HCT116 (cell line): ENCODE measurements around the gene CRYBG2. TPM values are rescaled to one million over a fixed set of nuclear protein-coding genes. Genes with fewer than 3 reads are reported as not detected.

Experiments used
- ATAC-seq: fragments of 200-7000 bp; cut with Tn5 transposase; 2 replicates; pipeline ENCODE4 v1.9.1; 2020; ENCODE audit warnings: mild to moderate bottlenecking, moderate library complexity
- BruUV-seq: library from RNA; stranded (reverse); fragments of 400-500 nt; replicated peaks from 2 replicates; lab custom pipeline; 2021; lab: Mats Ljungman, UMichigan
- CTCF ChIA-PET: fragments of 300-600 bp; sonication (Branson Sonifier 250); formaldehyde crosslinking; loops from one replicate; lab custom pipeline; 2021; ENCODE audit warnings: antibody characterized with exemption; lab: Charles Lee
- POLR2A ChIA-PET: fragments of 300-600, 350-600 bp; sonication (Branson Sonifier 250); formaldehyde crosslinking; loops from one replicate; lab custom pipeline; 2021; ENCODE audit warnings: antibody characterized with exemption; lab: Charles Lee
- RAD21 ChIA-PET, 2 experiments: fragments of 300-600 bp; sonication (Branson Sonifier 250); formaldehyde crosslinking; loops; one replicate each; lab custom pipeline; 2023; ENCODE audit warnings: low total read pairs in 2 of 2; ENCODE audit not compliant: uncharacterized antibody in 2 of 2, unreplicated experiment in 2 of 2, low non-redundant PET in 1 of 2; lab: Charles Lee
- DNase-seq: peaks from one replicate; pipeline ENCODE4 v3.0.0-alpha.2; 2010; ENCODE audit warnings: low read depth, low spot score
- H2AFZ ChIP-seq: fragments of 200-600 bp; shearing (Covaris generic), sonication (generic); 2 replicates; pipeline ENCODE4 v1.6.1; 2017; ENCODE audit warnings: low read depth, mixed run types, mixed read lengths, antibody characterized with exemption, low read length; ENCODE audit not compliant: poor library complexity, severe bottlenecking
- H3K27ac ChIP-seq: 2 replicates; pipeline ENCODE4 v1.5.1; 2012; ENCODE audit warnings: low read depth, low read length
- H3K27me3 ChIP-seq: fragments of 200-600 bp; sonication (generic); 2 replicates; pipeline ENCODE4 v1.6.1; 2016; ENCODE audit warnings: mixed run types, low read length, mixed read lengths; ENCODE audit not compliant: insufficient read depth
- H3K36me3 ChIP-seq, 2 experiments: fragments of 200-500 bp in 1 of 2; fragments of 200-600 bp in 1 of 2; sonication (Bioruptor generic) in 1 of 2; sonication (generic) in 1 of 2; 2 replicates each; pipeline versions ENCODE4 v1.5.1 to v1.6.1; 2014 to 2016; ENCODE audit warnings: low read length in 2 of 2, inconsistent platforms in 1 of 2, mixed read lengths in 1 of 2, mixed run types in 1 of 2; ENCODE audit not compliant: insufficient read depth in 2 of 2, control insufficient read depth in 1 of 2
- H3K4me1 ChIP-seq, 2 experiments: fragments of 200-600 bp in 1 of 2; sonication (generic) in 1 of 2; 2 replicates each; pipeline versions ENCODE4 v1.5.1 to v1.6.1; 2012 to 2017; ENCODE audit warnings: low read length in 2 of 2, inconsistent platforms in 1 of 2, mild to moderate bottlenecking in 1 of 2, mixed read lengths in 1 of 2, mixed run types in 1 of 2, moderate library complexity in 1 of 2; ENCODE audit not compliant: insufficient read depth in 2 of 2, control insufficient read depth in 1 of 2
- H3K4me2 ChIP-seq: fragments of 200-600 bp; sonication (generic); 2 replicates; pipeline ENCODE4 v1.6.1; 2017; ENCODE audit warnings: mixed run types, low read length, mixed read lengths
- H3K4me3 ChIP-seq, 2 experiments: fragments of 200-600 bp in 1 of 2; sonication (generic) in 1 of 2; replicated peaks in 1 of 2; 2 replicates each; pipeline ENCODE4 v1.5.1; 2011 to 2016; ENCODE audit warnings: low read length in 2 of 2, control low read depth in 1 of 2, low read depth in 1 of 2, mild to moderate bottlenecking in 1 of 2, mixed read lengths in 1 of 2, mixed run types in 1 of 2
- H3K79me2 ChIP-seq: fragments of 200-600 bp; sonication (generic); 2 replicates; pipeline ENCODE4 v1.6.1; 2017; ENCODE audit warnings: mild to moderate bottlenecking, mixed run types, low read length, moderate library complexity, mixed read lengths; ENCODE audit not compliant: insufficient read depth
- H3K9ac ChIP-seq: fragments of 200-600 bp; sonication (generic); 2 replicates; pipeline ENCODE4 v1.6.1; 2016; ENCODE audit warnings: low read length, mixed read lengths
- H3K9me2 ChIP-seq: fragments of 200-600 bp; sonication (generic), shearing (Covaris generic); 2 replicates; pipeline ENCODE4 v1.6.1; 2017; ENCODE audit warnings: mixed run types, mild to moderate bottlenecking, moderate library complexity; ENCODE audit not compliant: insufficient read depth
- H3K9me3 ChIP-seq, 2 experiments: fragments of 200-500 bp in 1 of 2; fragments of 200-600 bp in 1 of 2; sonication (Bioruptor generic) in 1 of 2; sonication (generic) in 1 of 2; 2 replicates each; pipeline ENCODE4 v1.6.1; 2014 to 2017; ENCODE audit warnings: low read length in 2 of 2, mixed read lengths in 2 of 2, inconsistent platforms in 1 of 2, low read depth in 1 of 2, mild to moderate bottlenecking in 1 of 2, mixed run types in 1 of 2, moderate library complexity in 1 of 2; ENCODE audit not compliant: control insufficient read depth in 1 of 2, insufficient read depth in 1 of 2
- H4K20me1 ChIP-seq: fragments of 200-600 bp; sonication (generic), shearing (Covaris generic); 2 replicates; pipeline ENCODE4 v1.6.1; 2017; ENCODE audit warnings: mixed run types, mild to moderate bottlenecking, moderate library complexity; ENCODE audit not compliant: insufficient read depth
- CBX3 ChIP-seq: IDR thresholded peaks from 2 replicates; pipeline ENCODE4 v1.6.1; 2012; ENCODE audit warnings: low read depth
- JUND ChIP-seq: IDR thresholded peaks from 2 replicates; pipeline ENCODE4 v1.6.1; 2012
- POLR2AphosphoS5 ChIP-seq: IDR thresholded peaks from 2 replicates; pipeline ENCODE4 v1.6.1; 2011; ENCODE audit warnings: mild to moderate bottlenecking, low read depth, low read length, moderate library complexity
- TCF7L2 ChIP-seq: IDR thresholded peaks from 2 replicates; pipeline ENCODE4 v1.7.0; 2011; ENCODE audit warnings: borderline replicate concordance, inconsistent platforms; ENCODE audit not compliant: insufficient read depth, insufficient read length; ENCODE audit errors: extremely low read depth
- ZNF274 ChIP-seq: fragments of 200-500 bp; sonication (Bioruptor generic); IDR thresholded peaks from 2 replicates; pipeline ENCODE4 v1.6.1; 2014; ENCODE audit warnings: mild to moderate bottlenecking, low read depth, low read length, inconsistent platforms
- intact Hi-C: fragments of 100-400 bp; cut with micrococcal nuclease; formaldehyde crosslinking; loops from 2 replicates; pipeline ENCODE4 v1.10.0; 2022
- total RNA-seq: library from RNA; stranded (reverse); gene quantifications from one replicate; pipeline ENCODE4 v1.2.1, GENCODE V29; 2021; ENCODE audit not compliant: unreplicated experiment
- TF ChIP-seq, protein P1 (sequence below): IDR thresholded peaks from 2 replicates; pipeline ENCODE4 v1.6.1; 2011; ENCODE audit warnings: mild to moderate bottlenecking, low read length, moderate library complexity; ENCODE audit not compliant: insufficient replicate concordance; ENCODE audit errors: extremely low read depth

The CRYBG2 gene
- total RNA-seq, 1 experiment from 2014 or later: 10.5 TPM

GRCh38 chr1:26364956-26365355, 11.0 kb upstream of the CRYBG2 start:
- no peak overlapping the region for H3K4me2 ChIP-seq
- ChIA-PET POLR2A (no interaction called here), CTCF (interaction anchor here (0.8 to 3.7 kb wide), 7 partner anchors 10 to 220 kb away, joined by 3 to 19 read pairs (median 8); partner anchors contain the start of gene CRYBG2), RAD21 (interaction anchor here in 1 of 2 experiments (1.4 kb wide), 1 partner anchor 80 kb away, joined by 3 read pairs; no protein-coding TSS in a partner anchor)
- intact Hi-C loops: no loop called here
- no peak overlapping the region for H3K9ac ChIP-seq
- no peaks in the 10 kb centered on the region for H3K9me3 ChIP-seq
- no peak overlapping the region for H3K27ac ChIP-seq
- H2AFZ ChIP-seq: no peak overlapping the region
- ATAC-seq (no peak), DNase-seq (no peak)
- H3K36me3 ChIP-seq: no peaks in the 10 kb centered on the region
- no peak overlapping the region for H3K4me3 ChIP-seq
- BruUV-seq: no TSS peak
- TF ChIP-seq JUND (no peak), ZNF274 (no peak), POLR2AphosphoS5 (no peak), TCF7L2 (no peak), CBX3 (no peak)
- TF ChIP-seq, protein P1, sequence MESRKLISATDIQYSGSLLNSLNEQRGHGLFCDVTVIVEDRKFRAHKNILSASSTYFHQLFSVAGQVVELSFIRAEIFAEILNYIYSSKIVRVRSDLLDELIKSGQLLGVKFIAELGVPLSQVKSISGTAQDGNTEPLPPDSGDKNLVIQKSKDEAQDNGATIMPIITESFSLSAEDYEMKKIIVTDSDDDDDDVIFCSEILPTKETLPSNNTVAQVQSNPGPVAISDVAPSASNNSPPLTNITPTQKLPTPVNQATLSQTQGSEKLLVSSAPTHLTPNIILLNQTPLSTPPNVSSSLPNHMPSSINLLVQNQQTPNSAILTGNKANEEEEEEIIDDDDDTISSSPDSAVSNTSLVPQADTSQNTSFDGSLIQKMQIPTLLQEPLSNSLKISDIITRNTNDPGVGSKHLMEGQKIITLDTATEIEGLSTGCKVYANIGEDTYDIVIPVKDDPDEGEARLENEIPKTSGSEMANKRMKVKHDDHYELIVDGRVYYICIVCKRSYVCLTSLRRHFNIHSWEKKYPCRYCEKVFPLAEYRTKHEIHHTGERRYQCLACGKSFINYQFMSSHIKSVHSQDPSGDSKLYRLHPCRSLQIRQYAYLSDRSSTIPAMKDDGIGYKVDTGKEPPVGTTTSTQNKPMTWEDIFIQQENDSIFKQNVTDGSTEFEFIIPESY: no peak
- no peaks in the 10 kb centered on the region for H3K9me2 ChIP-seq
- H3K79me2 ChIP-seq: no peaks in the 10 kb centered on the region
- H3K4me1 ChIP-seq: peaks cover 3 to 13% of the 10 kb centered on the region in 2 experiments; a peak in 3 of 4 replicates
- no peaks in the 10 kb centered on the region for H3K27me3 ChIP-seq
- no peaks in the 10 kb centered on the region for H4K20me1 ChIP-seq
